Smooth muscle cell (in vitro differentiated cells): ENCODE measurements around the gene MAN2A1. TPM values are rescaled to one million over a fixed set of nuclear protein-coding genes. Genes with fewer than 3 reads are reported as not detected.

Experiments used
- DNase-seq: peaks from one replicate; lab custom pipeline; 2025; ENCODE audit not compliant: unreplicated experiment; lab: John Stamatoyannopoulos, UW
- H2AFZ ChIP-seq: fragments of 200-600 bp; sonication (generic); 2 replicates; pipeline ENCODE4 v1.6.0; 2016; ENCODE audit warnings: antibody characterized with exemption, low read depth, mild to moderate bottlenecking
- H3F3A ChIP-seq: fragments of 200-600 bp; sonication (generic); 2 replicates; pipeline ENCODE4 v1.6.0; 2017; ENCODE audit warnings: antibody characterized with exemption, low read depth
- H3K27ac ChIP-seq: fragments of 200-600 bp; sonication (generic); 2 replicates; pipeline ENCODE4 v1.5.1; 2016; ENCODE audit warnings: low read depth, mild to moderate bottlenecking
- H3K27me3 ChIP-seq: fragments of 200-600 bp; sonication (generic); 2 replicates; pipeline ENCODE4 v1.6.1; 2016; ENCODE audit warnings: low read depth, mild to moderate bottlenecking
- H3K36me3 ChIP-seq: fragments of 200-600 bp; sonication (generic); 2 replicates; pipeline ENCODE4 v1.5.1; 2016; ENCODE audit warnings: low read depth
- H3K4me1 ChIP-seq: fragments of 200-600 bp; sonication (generic); 2 replicates; pipeline ENCODE4 v1.5.1; 2016; ENCODE audit warnings: low read depth
- H3K4me2 ChIP-seq: fragments of 200-600 bp; sonication (generic); 2 replicates; pipeline ENCODE4 v1.6.0; 2016; ENCODE audit warnings: mild to moderate bottlenecking
- H3K4me3 ChIP-seq: fragments of 200-600 bp; sonication (generic); 2 replicates; pipeline ENCODE4 v1.5.1; 2016; ENCODE audit warnings: mild to moderate bottlenecking
- H3K79me2 ChIP-seq: fragments of 200-600 bp; sonication (generic); 2 replicates; pipeline ENCODE4 v1.6.0; 2016; ENCODE audit warnings: low read depth, mild to moderate bottlenecking
- H3K9ac ChIP-seq: fragments of 200-600 bp; sonication (generic); 2 replicates; pipeline ENCODE4 v1.6.0; 2016; ENCODE audit warnings: low read depth
- H3K9me3 ChIP-seq: fragments of 200-600 bp; sonication (generic); replicated peaks from 2 replicates; pipeline ENCODE4 v1.5.1; 2016; ENCODE audit warnings: low read depth
- H4K20me1 ChIP-seq: fragments of 200-600 bp; sonication (generic); 2 replicates; pipeline ENCODE4 v1.6.0; 2016; ENCODE audit warnings: low read depth
- CTCF ChIP-seq: fragments of 200-600 bp; sonication (generic); IDR thresholded peaks from 2 replicates; pipeline ENCODE4 v1.5.1; 2017; ENCODE audit warnings: borderline replicate concordance, mild to moderate bottlenecking, antibody characterized with exemption; ENCODE audit not compliant: insufficient read depth, poor library complexity, severe bottlenecking
- WGBS: methylation state at CpG from one replicate; pipeline ENCODE4 v1.1.7; 2016; ENCODE audit warnings: low lambda C conversion rate; 5-methylcytosine and 5-hydroxymethylcytosine counted together
- polyA plus RNA-seq: library from polyadenylated mRNA; unstranded; fragments of >200 nt; fragmentation: Nextera tagmentation; extraction: Ambion mirVana; gene quantifications from 2 replicates; pipeline ENCODE4 v1.2.1, GENCODE V29; 2016
- total RNA-seq: library from RNA; depleted of rRNA; stranded (reverse); fragments of >200 nt; gene quantifications from 2 replicates; pipeline ENCODE4 v1.2.3, GENCODE V29; 2014

The MAN2A1 gene
- total and polyA plus RNA-seq, 2 experiments from 2014 or later, result 20.3 to 112 TPM

GRCh38 chr5:109701252-109701651 lies 11.5 kb downstream of the MAN2A1 start:
- H3K36me3 ChIP-seq, result no peaks in the 10 kb centered on the region
- DNase-seq, result no peak
- H3K4me3 ChIP-seq, result no peak overlapping the region
- H3K4me2 ChIP-seq, result no peak overlapping the region
- no peak overlapping the region for H3K9ac ChIP-seq
- 87% methylated on average over 2 of the region's 2 CpGs for WGBS
- peaks cover 95% of the 10 kb centered on the region for H4K20me1 ChIP-seq
- TF ChIP-seq CTCF, result no peak
- no peaks in the 10 kb centered on the region for H3K4me1 ChIP-seq
- H3K79me2 ChIP-seq, result peaks cover 97% of the 10 kb centered on the region
- no peak overlapping the region for H2AFZ ChIP-seq
- H3K27me3 ChIP-seq, result no peaks in the 10 kb centered on the region
- peak overlapping the region; percentile 28 for H3K27ac ChIP-seq
- no peaks in the 10 kb centered on the region for H3F3A ChIP-seq
- H3K9me3 ChIP-seq, result no peaks in the 10 kb centered on the region

DNA sequence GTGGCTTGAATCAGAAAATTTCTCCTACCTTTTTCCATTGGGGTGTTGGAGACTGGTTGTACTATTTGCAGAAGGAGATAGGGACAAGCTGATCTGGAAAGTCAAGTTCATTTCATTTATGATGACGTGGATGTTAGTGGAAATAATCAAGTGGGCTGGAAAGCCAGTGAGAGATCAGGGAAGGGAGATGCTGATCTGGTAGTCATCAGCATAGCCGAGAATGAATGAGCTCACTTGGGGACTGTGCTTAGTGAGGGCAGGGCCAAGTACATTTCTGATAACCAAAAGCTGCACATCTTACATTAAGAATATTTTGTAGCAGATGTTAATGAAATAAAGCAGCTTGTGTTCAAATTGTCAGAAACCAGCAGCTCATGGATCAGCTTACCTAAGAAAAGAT lies 12.1 kb downstream of the MAN2A1 start:
- Histone ChIP-seq H3K79me2 (peaks cover 97% of the 10 kb centered on the region), H2AFZ (no peak overlapping the region), H3K4me3 (no peak overlapping the region), H3K9me3 (no peaks in the 10 kb centered on the region), H4K20me1 (peaks cover 95% of the 10 kb centered on the region), H3K4me2 (no peak overlapping the region), H3K27me3 (no peaks in the 10 kb centered on the region), H3K27ac (peak overlapping the region; percentile 28), H3K36me3 (no peaks in the 10 kb centered on the region), H3K9ac (no peak overlapping the region), H3F3A (no peaks in the 10 kb centered on the region), H3K4me1 (no peaks in the 10 kb centered on the region)
- no peak for DNase-seq
- TF ChIP-seq CTCF, result no peak
- 59% methylated on average over 2 of the region's 2 CpGs for WGBS

DNA sequence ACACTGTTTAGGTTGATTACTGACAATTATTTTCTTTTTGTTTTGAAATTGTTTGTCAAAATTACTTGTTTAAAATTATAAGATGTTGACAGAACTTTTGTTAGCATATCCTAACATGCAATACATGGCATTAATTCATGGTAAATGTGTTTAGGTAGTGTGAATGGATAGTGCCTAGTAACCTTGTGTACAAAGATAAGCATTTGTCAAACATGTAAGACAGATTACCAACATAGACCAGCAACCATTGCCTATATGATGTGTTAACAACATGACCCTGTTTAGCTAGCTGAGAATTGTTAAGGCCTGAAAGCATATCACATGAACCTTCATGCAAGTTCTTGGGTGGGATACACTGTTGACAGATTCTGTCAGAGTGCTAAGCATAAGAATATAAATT lies 13.4 kb downstream of the MAN2A1 start:
- H3K4me2 ChIP-seq, result no peak overlapping the region
- no peaks in the 10 kb centered on the region for H3F3A ChIP-seq
- no peaks in the 10 kb centered on the region for H3K9me3 ChIP-seq
- H3K36me3 ChIP-seq, result no peaks in the 10 kb centered on the region
- no peak overlapping the region for H3K27ac ChIP-seq
- no peaks in the 10 kb centered on the region for H3K4me1 ChIP-seq
- TF ChIP-seq CTCF, result no peak
- no peak overlapping the region for H3K9ac ChIP-seq
- peaks cover 95% of the 10 kb centered on the region for H4K20me1 ChIP-seq
- peaks cover 97% of the 10 kb centered on the region for H3K79me2 ChIP-seq
- H3K27me3 ChIP-seq, result no peaks in the 10 kb centered on the region
- no peak overlapping the region for H3K4me3 ChIP-seq
- no peak overlapping the region for H2AFZ ChIP-seq
- DNase-seq, result no peak

GRCh38 chr5:109703829-109704228 lies 14.1 kb downstream of the MAN2A1 start:
- Histone ChIP-seq H3K4me3 (no peak overlapping the region), H3K9ac (no peak overlapping the region), H2AFZ (no peak overlapping the region), H3K79me2 (peaks cover 96% of the 10 kb centered on the region), H3K9me3 (no peaks in the 10 kb centered on the region), H3K4me2 (no peak overlapping the region), H4K20me1 (peaks cover 95% of the 10 kb centered on the region), H3K27me3 (no peaks in the 10 kb centered on the region), H3K36me3 (no peaks in the 10 kb centered on the region), H3K4me1 (no peaks in the 10 kb centered on the region), H3K27ac (no peak overlapping the region), H3F3A (no peaks in the 10 kb centered on the region)
- TF ChIP-seq CTCF, result no peak
- WGBS, result 52% methylated on average over 1 of the region's 1 CpG
- no peak for DNase-seq
